Neural cell (in vitro differentiated cells): ENCODE data around the gene PFKFB1. TPM values are rescaled to one million over a fixed set of nuclear protein-coding genes. Genes with fewer than 3 reads are reported as not detected.

Experiments
- H2AFZ ChIP-seq: fragments of 200-600, 300-800 bp; sonication (generic), shearing (Covaris generic); 2 replicates; pipeline ENCODE4 v1.6.0; 2014; ENCODE audit warnings: low read depth, mild to moderate bottlenecking, antibody characterized with exemption, low read length, moderate library complexity
- H3F3A ChIP-seq: fragments of 200-600 bp; shearing (Covaris generic); 2 replicates; pipeline ENCODE4 v1.6.1; 2016; ENCODE audit warnings: mild to moderate bottlenecking, moderate library complexity, mixed read lengths, antibody characterized with exemption, low read length; ENCODE audit not compliant: insufficient read depth, poor library complexity, severe bottlenecking
- H3K27ac ChIP-seq: fragments of 200-600, 300-800 bp; sonication (generic), shearing (Covaris generic); 2 replicates; pipeline ENCODE4 v1.5.1; 2014; ENCODE audit warnings: mild to moderate bottlenecking, low read length, moderate library complexity
- H3K27me3 ChIP-seq: fragments of 300-800, 200-600 bp; sonication (generic), shearing (Covaris generic); 2 replicates; pipeline ENCODE4 v1.6.0; 2014; ENCODE audit warnings: mild to moderate bottlenecking, low read depth, low read length, moderate library complexity; ENCODE audit not compliant: insufficient read depth
- H3K36me3 ChIP-seq: fragments of 300-800, 200-600 bp; sonication (generic), shearing (Covaris generic); 2 replicates; pipeline ENCODE4 v1.5.1; 2014; ENCODE audit warnings: mild to moderate bottlenecking, antibody characterized with exemption, low read length, moderate library complexity; ENCODE audit not compliant: insufficient read depth
- H3K4me2 ChIP-seq: fragments of 300-800, 200-600 bp; sonication (generic), shearing (Covaris generic); 2 replicates; pipeline ENCODE4 v1.6.0; 2014; ENCODE audit warnings: mild to moderate bottlenecking, low read length
- H3K4me3 ChIP-seq: fragments of 300-800, 200-600 bp; sonication (generic), shearing (Covaris generic); 2 replicates; pipeline ENCODE4 v1.5.1; 2014; ENCODE audit warnings: mild to moderate bottlenecking, low read length, moderate library complexity
- H3K79me2 ChIP-seq: fragments of 200-600 bp; shearing (Covaris generic); replicated peaks from 2 replicates; pipeline ENCODE4 v1.6.0; 2014; ENCODE audit warnings: mild to moderate bottlenecking, low read length, moderate library complexity; ENCODE audit not compliant: insufficient read depth
- H3K9ac ChIP-seq: fragments of 300-800, 200-600 bp; sonication (generic), shearing (Covaris generic); 2 replicates; pipeline ENCODE4 v1.6.1; 2016; ENCODE audit warnings: mild to moderate bottlenecking, low read length, mixed read lengths
- H3K9me2 ChIP-seq: fragments of 200-600 bp; shearing (Covaris generic); 2 replicates; pipeline ENCODE4 v1.6.1; 2016; ENCODE audit warnings: mild to moderate bottlenecking, low read length, mixed read lengths; ENCODE audit not compliant: insufficient read depth
- H3K9me3 ChIP-seq: fragments of 200-600, 300-800 bp; sonication (generic), shearing (Covaris generic); 2 replicates; pipeline ENCODE4 v1.6.1; 2016; ENCODE audit warnings: mild to moderate bottlenecking, mixed run types, low read length, moderate library complexity, mixed read lengths
- H4K20me1 ChIP-seq: fragments of 200-600 bp; shearing (Covaris generic); 2 replicates; pipeline ENCODE4 v1.6.1; 2016; ENCODE audit warnings: mild to moderate bottlenecking, mixed run types; ENCODE audit not compliant: insufficient read depth
- EZH2 ChIP-seq: fragments of 200-600, 300-800 bp; shearing (Covaris generic), sonication (generic); IDR thresholded peaks from 2 replicates; pipeline ENCODE4 v1.6.1; 2014; ENCODE audit warnings: antibody characterized with exemption, low read length, borderline replicate concordance, mild to moderate bottlenecking; ENCODE audit not compliant: insufficient read depth, poor library complexity, severe bottlenecking
- MXI1 ChIP-seq: fragments of 450-650 bp; conservative IDR thresholded peaks from 2 replicates; pipeline ENCODE4 v1.6.1; 2014; ENCODE audit warnings: antibody characterized with exemption, mild to moderate bottlenecking; ENCODE audit not compliant: poor library complexity, severe bottlenecking
- POLR2AphosphoS5 ChIP-seq: IDR thresholded peaks from 2 replicates; pipeline ENCODE4 v1.6.1; 2012
- RAD21 ChIP-seq: fragments of 450-650 bp; conservative IDR thresholded peaks from 2 replicates; pipeline ENCODE4 v1.6.1; 2014; ENCODE audit warnings: antibody characterized with exemption, mild to moderate bottlenecking, moderate library complexity
- SMC3 ChIP-seq: fragments of 450-650 bp; conservative IDR thresholded peaks from 2 replicates; pipeline ENCODE4 v1.6.1; 2014; ENCODE audit warnings: antibody characterized with exemption, mild to moderate bottlenecking, moderate library complexity; ENCODE audit not compliant: poor library complexity
- TAF1 ChIP-seq: IDR thresholded peaks from 2 replicates; pipeline ENCODE4 v1.6.1; 2012; ENCODE audit warnings: low read depth
- polyA plus RNA-seq: library from polyadenylated mRNA; depleted of rRNA; stranded (reverse); fragments of >200 nt; gene quantifications from 2 replicates; pipeline ENCODE4 v1.2.3, GENCODE V29; 2014
- TF ChIP-seq, protein P1 (sequence below): IDR thresholded peaks from 2 replicates; pipeline ENCODE4 v1.6.1; 2012; ENCODE audit warnings: borderline replicate concordance
- TF ChIP-seq, protein P2 (sequence below): fragments of 450-650 bp; IDR thresholded peaks from 2 replicates; pipeline ENCODE4 v1.5.1; 2014; ENCODE audit warnings: antibody characterized with exemption, mild to moderate bottlenecking, moderate library complexity; ENCODE audit not compliant: poor library complexity, severe bottlenecking

PFKFB1 gene
- polyA plus RNA-seq, 1 donor from 2014 or later = 0.51 TPM

DNA sequence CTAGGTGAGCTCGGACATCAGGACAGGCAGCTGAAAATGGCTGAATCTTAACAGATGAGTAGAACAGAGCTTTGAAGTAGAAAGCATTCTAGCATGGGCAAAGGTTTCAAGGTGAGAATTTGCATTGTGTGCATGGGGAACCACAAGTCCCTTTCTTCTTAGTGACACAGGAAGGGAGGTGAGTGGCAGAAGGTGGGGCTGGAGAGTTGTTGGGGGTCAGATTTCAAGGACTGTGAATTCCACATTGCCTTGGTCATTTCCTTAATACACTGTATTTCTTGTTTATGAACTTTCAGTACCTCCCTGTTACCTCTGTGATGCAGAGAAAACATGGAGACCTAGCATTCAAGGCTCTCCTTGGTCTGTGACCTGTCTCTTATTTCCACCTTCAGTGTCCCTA, 10.2 kb upstream of the PFKFB1 start:
- Histone ChIP-seq H3K9ac (no peak overlapping the region), H3K9me3 (no peaks in the 10 kb centered on the region), H3K79me2 (no peaks in the 10 kb centered on the region), H3K36me3 (no peaks in the 10 kb centered on the region), H3F3A (no peaks in the 10 kb centered on the region), H4K20me1 (no peaks in the 10 kb centered on the region), H3K9me2 (no peaks in the 10 kb centered on the region), H3K4me2 (no peak overlapping the region), H3K4me3 (no peak overlapping the region), H3K27me3 (no peaks in the 10 kb centered on the region), H2AFZ (no peak overlapping the region), H3K27ac (no peak overlapping the region)
- TF ChIP-seq TAF1 (no peak), RAD21 (no peak), EZH2 (no peak), SMC3 (no peak), POLR2AphosphoS5 (no peak)
- TF ChIP-seq, protein P1, sequence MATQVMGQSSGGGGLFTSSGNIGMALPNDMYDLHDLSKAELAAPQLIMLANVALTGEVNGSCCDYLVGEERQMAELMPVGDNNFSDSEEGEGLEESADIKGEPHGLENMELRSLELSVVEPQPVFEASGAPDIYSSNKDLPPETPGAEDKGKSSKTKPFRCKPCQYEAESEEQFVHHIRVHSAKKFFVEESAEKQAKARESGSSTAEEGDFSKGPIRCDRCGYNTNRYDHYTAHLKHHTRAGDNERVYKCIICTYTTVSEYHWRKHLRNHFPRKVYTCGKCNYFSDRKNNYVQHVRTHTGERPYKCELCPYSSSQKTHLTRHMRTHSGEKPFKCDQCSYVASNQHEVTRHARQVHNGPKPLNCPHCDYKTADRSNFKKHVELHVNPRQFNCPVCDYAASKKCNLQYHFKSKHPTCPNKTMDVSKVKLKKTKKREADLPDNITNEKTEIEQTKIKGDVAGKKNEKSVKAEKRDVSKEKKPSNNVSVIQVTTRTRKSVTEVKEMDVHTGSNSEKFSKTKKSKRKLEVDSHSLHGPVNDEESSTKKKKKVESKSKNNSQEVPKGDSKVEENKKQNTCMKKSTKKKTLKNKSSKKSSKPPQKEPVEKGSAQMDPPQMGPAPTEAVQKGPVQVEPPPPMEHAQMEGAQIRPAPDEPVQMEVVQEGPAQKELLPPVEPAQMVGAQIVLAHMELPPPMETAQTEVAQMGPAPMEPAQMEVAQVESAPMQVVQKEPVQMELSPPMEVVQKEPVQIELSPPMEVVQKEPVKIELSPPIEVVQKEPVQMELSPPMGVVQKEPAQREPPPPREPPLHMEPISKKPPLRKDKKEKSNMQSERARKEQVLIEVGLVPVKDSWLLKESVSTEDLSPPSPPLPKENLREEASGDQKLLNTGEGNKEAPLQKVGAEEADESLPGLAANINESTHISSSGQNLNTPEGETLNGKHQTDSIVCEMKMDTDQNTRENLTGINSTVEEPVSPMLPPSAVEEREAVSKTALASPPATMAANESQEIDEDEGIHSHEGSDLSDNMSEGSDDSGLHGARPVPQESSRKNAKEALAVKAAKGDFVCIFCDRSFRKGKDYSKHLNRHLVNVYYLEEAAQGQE = no peak

DNA sequence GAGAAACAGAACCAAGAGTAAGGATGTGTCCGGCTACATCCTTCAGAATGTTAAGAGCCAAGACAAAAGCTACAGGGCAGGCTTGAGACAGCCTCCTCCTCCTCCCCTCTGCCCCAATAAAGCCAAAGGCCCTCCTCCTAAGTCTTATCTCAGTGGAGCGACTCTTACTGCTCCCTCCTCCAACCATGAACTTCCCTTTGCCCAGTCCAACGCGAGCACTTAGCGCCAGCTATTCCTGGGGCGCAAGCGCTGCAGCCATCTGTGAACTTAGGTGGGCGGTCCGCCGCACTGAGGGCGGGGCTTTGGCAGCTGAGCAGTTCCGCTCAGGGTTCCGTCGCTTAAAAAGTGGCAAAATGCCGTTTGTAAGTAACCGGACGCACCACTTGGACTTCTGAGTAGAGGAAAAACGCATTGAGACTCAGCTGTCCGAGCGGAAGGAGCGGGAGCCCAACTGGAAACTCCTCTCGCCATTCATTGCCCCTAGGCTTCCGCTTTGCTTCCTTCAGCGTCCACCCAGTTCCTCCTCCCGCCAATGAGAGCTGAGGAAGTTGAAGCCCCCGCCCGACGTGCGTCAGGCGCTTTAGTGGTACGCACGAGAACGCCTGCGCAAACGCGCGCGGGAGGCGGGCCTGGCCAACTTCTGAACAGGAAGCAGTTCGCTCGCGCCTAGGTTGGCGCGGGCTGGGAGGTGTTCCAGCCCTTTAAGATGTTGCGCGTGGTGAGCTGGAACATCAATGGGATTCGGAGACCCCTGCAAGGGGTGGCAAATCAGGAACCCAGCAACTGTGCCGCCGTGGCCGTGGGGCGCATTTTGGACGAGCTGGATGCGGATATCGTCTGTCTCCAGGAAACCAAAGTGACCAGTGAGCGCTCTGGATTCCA, 6.0 kb upstream of the PFKFB1 start, which contains the start of gene APEX2:
TSS of gene APEX2 (plus strand) at position 647 of the 882 bp plus-strand sequence. CDS start at position 707, 60 bp downstream.
- H3K27me3 ChIP-seq = no peaks in the 10 kb centered on the region
- H3K27ac ChIP-seq = peak within 1 kb of the TSS; percentile 72
- no peaks in the 10 kb centered on the region for H3K79me2 ChIP-seq
- H3K4me2 ChIP-seq = peak within 1 kb of the TSS; percentile 68
- no peaks in the 10 kb centered on the region for H4K20me1 ChIP-seq
- peak within 1 kb of the TSS; percentile 79 for H3K4me3 ChIP-seq
- H3F3A ChIP-seq = no peaks in the 10 kb centered on the region
- no peaks in the 10 kb centered on the region for H3K9me3 ChIP-seq
- TF ChIP-seq, protein P1 = no peak
- TF ChIP-seq MXI1 (peak; percentile 49), POLR2AphosphoS5 (peak; percentile 33), RAD21 (peak; percentile 26)
- TF ChIP-seq, protein P2, sequence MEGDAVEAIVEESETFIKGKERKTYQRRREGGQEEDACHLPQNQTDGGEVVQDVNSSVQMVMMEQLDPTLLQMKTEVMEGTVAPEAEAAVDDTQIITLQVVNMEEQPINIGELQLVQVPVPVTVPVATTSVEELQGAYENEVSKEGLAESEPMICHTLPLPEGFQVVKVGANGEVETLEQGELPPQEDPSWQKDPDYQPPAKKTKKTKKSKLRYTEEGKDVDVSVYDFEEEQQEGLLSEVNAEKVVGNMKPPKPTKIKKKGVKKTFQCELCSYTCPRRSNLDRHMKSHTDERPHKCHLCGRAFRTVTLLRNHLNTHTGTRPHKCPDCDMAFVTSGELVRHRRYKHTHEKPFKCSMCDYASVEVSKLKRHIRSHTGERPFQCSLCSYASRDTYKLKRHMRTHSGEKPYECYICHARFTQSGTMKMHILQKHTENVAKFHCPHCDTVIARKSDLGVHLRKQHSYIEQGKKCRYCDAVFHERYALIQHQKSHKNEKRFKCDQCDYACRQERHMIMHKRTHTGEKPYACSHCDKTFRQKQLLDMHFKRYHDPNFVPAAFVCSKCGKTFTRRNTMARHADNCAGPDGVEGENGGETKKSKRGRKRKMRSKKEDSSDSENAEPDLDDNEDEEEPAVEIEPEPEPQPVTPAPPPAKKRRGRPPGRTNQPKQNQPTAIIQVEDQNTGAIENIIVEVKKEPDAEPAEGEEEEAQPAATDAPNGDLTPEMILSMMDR = peak; percentile 9
- no peaks in the 10 kb centered on the region for H3K9me2 ChIP-seq
- H3K36me3 ChIP-seq = no peaks in the 10 kb centered on the region
- H2AFZ ChIP-seq = peak within 1 kb of the TSS; percentile 68
- H3K9ac ChIP-seq = peak within 1 kb of the TSS; percentile 63
